ENCODE results near the gene RNF213.

- TF ChIP-seq GATA2 (IDR thresholded peaks at IDR 0.05; ENCODE audit: low read depth, low read length) (no peak), GATA3 (IDR thresholded peaks at IDR 0.05; ENCODE audit: low read depth, low read length) (no peak)
These were observed 156.3 kb downstream of the RNF213 start for GRCh38 chr17:80416940-80417293.
